Heart right ventricle (tissue), 16 donors: ENCODE data around the gene SKIC8. TPM values are rescaled to one million over a fixed set of nuclear protein-coding genes. Genes with fewer than 3 reads are reported as not detected.

Source experiments
- ATAC-seq, 8 donors: fragments of 200-7000 bp; cut with Tn5 transposase; one replicate each; pipeline ENCODE4 v1.9.1; 2020; ENCODE audit warnings: mild to moderate bottlenecking in 8 of 8, moderate library complexity in 8 of 8, moderate number of reproducible peaks in 1 of 8
- DNase-seq, 2 donors: peaks; one replicate each; pipeline ENCODE4 v3.0.0-alpha.2; 2020
- H3K27ac ChIP-seq, 10 donors: fragments of 200-600 bp; sonication (generic) in 2 of 10; one replicate each; pipeline versions ENCODE4 v1.5.0 to v1.8.0; 2020 to 2022; ENCODE audit warnings: mild to moderate bottlenecking in 3 of 10
- H3K27me3 ChIP-seq, 7 donors: fragments of 200-600 bp; one replicate each; pipeline ENCODE4 v1.8.0; 2021 to 2022; ENCODE audit warnings: mild to moderate bottlenecking in 2 of 7
- H3K36me3 ChIP-seq, 9 donors: fragments of 200-600 bp; sonication (generic) in 1 of 9; one replicate each; pipeline versions ENCODE4 v1.5.0 to v1.8.0; 2020 to 2022; ENCODE audit warnings: mild to moderate bottlenecking in 2 of 9
- H3K4me1 ChIP-seq, 9 donors: fragments of 200-600 bp; sonication (generic) in 1 of 9; one replicate each; pipeline versions ENCODE4 v1.5.0 to v1.8.0; 2020 to 2022; ENCODE audit warnings: mild to moderate bottlenecking in 4 of 9
- H3K4me3 ChIP-seq, 10 donors: fragments of 200-600 bp; sonication (generic) in 2 of 10; one replicate each; pipeline versions ENCODE4 v1.5.0 to v1.8.0; 2020 to 2022; ENCODE audit warnings: mild to moderate bottlenecking in 7 of 10, moderate library complexity in 2 of 10
- H3K9me3 ChIP-seq, 11 donors: fragments of 200-600 bp in 10 of 11; sonication (generic) in 2 of 11; one replicate each; pipeline versions ENCODE4 v1.5.0 to v1.8.0; 2013 to 2022; ENCODE audit warnings: mild to moderate bottlenecking in 2 of 11, control low read depth in 1 of 11, moderate library complexity in 1 of 11
- CTCF ChIP-seq, 9 donors: fragments of 200-600 bp; sonication (generic) in 2 of 9; IDR thresholded peaks; one replicate each; pipeline versions ENCODE4 v1.5.0 to v1.8.0; 2021 to 2022; ENCODE audit warnings: antibody characterized with exemption in 9 of 9, mild to moderate bottlenecking in 5 of 9, moderate library complexity in 1 of 9
- WGBS, 2 donors: extraction: QIAGEN DNeasy Blood & Tissue Kit; methylation state at CpG; one replicate each; pipeline ENCODE4 v1.1.7; 2013; ENCODE audit warnings: inconsistent platforms in 1 of 2; 5-methylcytosine and 5-hydroxymethylcytosine counted together
- intact Hi-C, 10 donors: fragments of 100-400 bp; cut with DNase I; formaldehyde crosslinking; loops; one replicate each; pipeline versions ENCODE4 v1.11.1 to v1.14.2; 2022
- polyA plus RNA-seq, 2 donors: library from polyadenylated mRNA; stranded (reverse); fragments of 200-250 nt; gene quantifications; one replicate each; pipeline ENCODE4 v1.2.3, GENCODE V29; 2013
- total RNA-seq, 10 donors: library from RNA; stranded (reverse); fragmentation: NEBNext Ultra II Directional in 3 of 10; extraction: Animal tissue kit (Norgen Biotek cat#: 25700) in 3 of 10; gene quantifications; one replicate each; pipeline versions ENCODE4 v1.2.1 to v1.2.4, GENCODE V29; 2021 to 2023
- donor health status: Arrhythmogenic right ventricular cardiomyopathy.
- donor health status: ischemic (EF 13 %, LVEDD 7.1; RV severe dilation, severe dysfunction).
- donor health status: healthy with polysubstance abuse.
- donor health status: DM: no; HTN: yes; CAD: no.
- donor health status: DM: no; HTN: no; CAD: no.
- donor health status: ischemic (EF 25% LVEDD 6.9; RV normal size, moderate dysfunction).
- donor health status: ischemic (EF 25% LVEDD 5.7; RV mildly dilated, moderate dysfunction).
- donor health status: healthy.
- donor health status: DM: yes; HTN: yes; CAD: no.
- donor health status: Ischemic cardiomyopathy.
- donor health status: ischemic (EF 35%, LVEDD 5.7; RV mildly dilated, moderate dysfunction).
- donor health status: nonischemic (EF 11% LVEDD 7.7; RV severe dilation, severe dysfunction).
- donor health status: DM: yes; HTN: yes; CAD: no.
- donor health status: PGD.
- donor health status: ischemic (EF 29% LVEDD 5.4; RV normal size, mild dysfunction).
- donor health status: nonischemic (EF 23%, LVEDD 6.1; RV moderate dilation, normal function).

Gene SKIC8
- total and polyA plus RNA-seq, 12 donors: 24.0 to 37.0 (median 27.2) TPM

- no peaks in the 10 kb centered on the region for H3K9me3 ChIP-seq
- peaks cover 0 to 26% (median 11%) of the 10 kb centered on the region in 9 donors for H3K4me1 ChIP-seq
- 54 to 57% methylated on average over 12 of the region's 12 CpGs for WGBS, 2 donors
- TF ChIP-seq CTCF (IDR thresholded peaks at IDR 0.05): no peak
- no peak overlapping the region for H3K27ac ChIP-seq
- no peak overlapping the region for H3K4me3 ChIP-seq
- intact Hi-C loops: loop anchor here in 1 of 10 donors (10.0 kb wide), 1 partner anchor 51 kb away; no protein-coding TSS in a partner anchor
- H3K36me3 ChIP-seq: no peaks in the 10 kb centered on the region
- ATAC-seq: no peak
- H3K27me3 ChIP-seq: peaks cover 18 to 60% (median 47%) of the 10 kb centered on the region in 7 donors
- no peak for DNase-seq
Observed at GRCh38 chr15:78343276-78344060, 44.1 kb upstream of the SKIC8 start.

- intact Hi-C loops: loop anchor here in 1 of 10 donors (10.0 kb wide), 1 partner anchor 53 kb away; no protein-coding TSS in a partner anchor
- no peak for DNase-seq
- Histone ChIP-seq H3K27me3 (peaks cover 18 to 74% (median 61%) of the 10 kb centered on the region in 7 donors), H3K27ac (no peak overlapping the region), H3K4me1 (peaks cover 0 to 18% (median 11%) of the 10 kb centered on the region in 9 donors), H3K36me3 (no peaks in the 10 kb centered on the region), H3K4me3 (no peak overlapping the region), H3K9me3 (no peaks in the 10 kb centered on the region)
- ATAC-seq: no peak
- WGBS, 2 donors: 52 to 58% methylated on average over 5 of the region's 5 CpGs
- TF ChIP-seq CTCF (IDR thresholded peaks at IDR 0.05): no peak
Observed at GRCh38 chr15:78342021-78342420, 42.6 kb upstream of the SKIC8 start.

DNA sequence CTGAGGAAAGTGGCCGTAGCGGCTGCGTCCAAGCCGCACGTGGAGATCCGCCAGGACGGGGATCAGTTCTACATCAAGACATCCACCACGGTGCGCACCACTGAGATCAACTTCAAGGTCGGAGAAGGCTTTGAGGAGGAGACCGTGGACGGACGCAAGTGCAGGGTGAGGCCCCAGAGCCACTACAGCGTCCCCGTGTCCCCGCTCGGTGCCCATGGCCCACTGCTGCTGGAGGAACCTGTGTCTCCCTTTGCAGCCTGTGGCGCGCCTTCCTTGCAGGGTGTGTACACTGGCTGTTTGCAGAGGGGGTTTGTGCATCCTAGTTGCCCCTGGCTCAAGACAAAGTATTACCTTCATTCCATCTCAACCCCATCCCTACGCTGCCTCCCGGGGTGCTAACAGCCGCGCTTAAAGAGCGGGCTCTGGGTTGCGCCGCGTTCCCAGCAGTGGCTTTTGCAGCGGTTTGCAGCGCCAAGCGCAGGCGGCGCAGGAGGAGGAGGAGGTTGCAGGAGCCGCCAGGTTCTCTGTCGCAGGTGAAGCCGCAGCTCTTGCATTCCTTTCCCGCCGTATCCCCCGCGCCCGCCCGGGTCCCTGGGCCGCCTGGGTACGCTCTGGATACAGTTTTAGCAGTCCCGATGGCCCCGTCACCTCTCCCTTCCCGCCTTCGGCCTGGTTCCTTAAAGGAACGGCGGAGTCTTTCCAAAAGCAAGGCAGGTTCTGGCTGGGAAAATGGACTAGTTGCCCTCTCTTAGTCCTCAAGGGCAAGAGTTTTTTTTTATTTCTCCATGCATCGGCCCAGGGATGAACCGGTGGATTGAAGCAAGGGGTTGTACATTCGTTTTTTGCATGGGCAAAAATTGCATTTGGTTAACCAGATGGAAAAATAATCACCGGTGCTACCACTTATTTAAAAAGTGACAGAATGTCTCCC lies 41.9 kb upstream of the SKIC8 start:
- ATAC-seq (peak in 1 of 8 donors; percentile 44), DNase-seq (no peak)
- Histone ChIP-seq H3K27me3 (peaks cover 18 to 80% (median 68%) of the 10 kb centered on the region in 7 donors), H3K27ac (no peak overlapping the region), H3K4me1 (peaks cover 0 to 18% (median 11%) of the 10 kb centered on the region in 9 donors), H3K36me3 (no peaks in the 10 kb centered on the region), H3K4me3 (peak overlapping the region in 1 of 10 donors; percentile 20), H3K9me3 (no peaks in the 10 kb centered on the region)
- 6 to 8% methylated on average over 49 to 53 of the region's 53 CpGs for WGBS, 2 donors
- TF ChIP-seq CTCF (IDR thresholded peaks at IDR 0.05): no peak
- intact Hi-C loops: loop anchor here in 1 of 10 donors (10.0 kb wide), 1 partner anchor 53 kb away; no protein-coding TSS in a partner anchor
